ENCODE results near the gene OGFR. TPM values are rescaled to one million over a fixed set of nuclear protein-coding genes. Genes with fewer than 3 reads are reported as not detected.
A peak's percentile ranks its signal among the peaks of the same experiment; 100 is the strongest.

OGFR gene
- total and polyA plus RNA-seq, 2 donors, result 35.9 to 90.4 TPM

- Histone ChIP-seq H3K4me1 (ENCODE audit: control insufficient read depth in 2 of 2, insufficient read depth in 2 of 2, low read length in 2 of 2) (peaks cover 7 to 22% of the 10 kb centered on the region in 2 donors), H3K27me3 (ENCODE audit: control insufficient read depth in 2 of 2, insufficient read depth in 1 of 2, low read length in 1 of 2) (peaks cover 0 to 18% of the 10 kb centered on the region in 2 donors), H3K4me3 (ENCODE audit: low read length in 2 of 2) (peak overlapping the region; percentile 11 to 25), H3K9me3 (ENCODE audit: control insufficient read depth in 2 of 2, insufficient read depth in 1 of 2, low read length in 1 of 2) (no peaks in the 10 kb centered on the region), H3K36me3 (ENCODE audit: control insufficient read depth in 2 of 2, insufficient read depth in 2 of 2, low read length in 1 of 2) (no peaks in the 10 kb centered on the region), H3K27ac (ENCODE audit: low read depth in 1 of 2, low read length in 1 of 2) (no peak overlapping the region)
- DNase-seq (ENCODE audit: low read depth in 6 of 9, low spot score in 9 of 9), result peak in 4 of 9 donors; percentile 42 to 81 (median 70)
- WGBS, result 36% methylated on average over 33 of the region's 36 CpGs
These were observed 20.1 kb downstream of the OGFR start for GRCh38 chr20:62824476-62825332.

- Histone ChIP-seq H3K4me3 (ENCODE audit: low read length in 2 of 2) (no peak overlapping the region), H3K9me3 (ENCODE audit: control insufficient read depth in 2 of 2, insufficient read depth in 1 of 2, low read length in 1 of 2) (no peaks in the 10 kb centered on the region), H3K27ac (ENCODE audit: low read depth in 1 of 2, low read length in 1 of 2) (no peak overlapping the region), H3K27me3 (ENCODE audit: control insufficient read depth in 2 of 2, insufficient read depth in 1 of 2, low read length in 1 of 2) (peaks cover 0 to 10% of the 10 kb centered on the region in 2 donors), H3K4me1 (ENCODE audit: control insufficient read depth in 2 of 2, insufficient read depth in 2 of 2, low read length in 2 of 2) (peaks cover 7 to 20% of the 10 kb centered on the region in 2 donors), H3K36me3 (ENCODE audit: control insufficient read depth in 2 of 2, insufficient read depth in 2 of 2, low read length in 1 of 2) (no peaks in the 10 kb centered on the region)
- no peak for DNase-seq (ENCODE audit: low read depth in 6 of 9, low spot score in 9 of 9)
- WGBS, result 89% methylated on average over 22 of the region's 22 CpGs
These were observed 20.8 kb downstream of the OGFR start for GRCh38 chr20:62825333-62825985.

GRCh38 chr20:62825986-62826645, 21.5 kb downstream of the OGFR start:
- Histone ChIP-seq H3K36me3 (ENCODE audit: control insufficient read depth in 2 of 2, insufficient read depth in 2 of 2, low read length in 1 of 2) (no peaks in the 10 kb centered on the region), H3K9me3 (ENCODE audit: control insufficient read depth in 2 of 2, insufficient read depth in 1 of 2, low read length in 1 of 2) (no peaks in the 10 kb centered on the region), H3K4me3 (ENCODE audit: low read length in 2 of 2) (no peak overlapping the region), H3K4me1 (ENCODE audit: control insufficient read depth in 2 of 2, insufficient read depth in 2 of 2, low read length in 2 of 2) (peaks cover 7 to 20% of the 10 kb centered on the region in 2 donors), H3K27me3 (ENCODE audit: control insufficient read depth in 2 of 2, insufficient read depth in 1 of 2, low read length in 1 of 2) (peaks cover 0 to 5% of the 10 kb centered on the region in 2 donors), H3K27ac (ENCODE audit: low read depth in 1 of 2, low read length in 1 of 2) (no peak overlapping the region)
- no peak for DNase-seq (ENCODE audit: low read depth in 6 of 9, low spot score in 9 of 9)
- WGBS, result 91% methylated on average over 27 of the region's 27 CpGs

GRCh38 chr20:62826646-62827310, 22.1 kb downstream of the OGFR start:
- H3K27ac ChIP-seq (ENCODE audit: low read depth in 1 of 2, low read length in 1 of 2), result no peak overlapping the region
- DNase-seq (ENCODE audit: low read depth in 6 of 9, low spot score in 9 of 9), result no peak
- no peaks in the 10 kb centered on the region for H3K9me3 ChIP-seq (ENCODE audit: control insufficient read depth in 2 of 2, insufficient read depth in 1 of 2, low read length in 1 of 2)
- WGBS, result 96% methylated on average over 24 of the region's 24 CpGs
- H3K36me3 ChIP-seq (ENCODE audit: control insufficient read depth in 2 of 2, insufficient read depth in 2 of 2, low read length in 1 of 2), result no peaks in the 10 kb centered on the region
- H3K27me3 ChIP-seq (ENCODE audit: control insufficient read depth in 2 of 2, insufficient read depth in 1 of 2, low read length in 1 of 2), result no peaks in the 10 kb centered on the region
- H3K4me1 ChIP-seq (ENCODE audit: control insufficient read depth in 2 of 2, insufficient read depth in 2 of 2, low read length in 2 of 2), result peaks cover 7 to 21% of the 10 kb centered on the region in 2 donors
- H3K4me3 ChIP-seq (ENCODE audit: low read length in 2 of 2), result no peak overlapping the region

- WGBS, result 95% methylated on average over 29 of the region's 29 CpGs
- DNase-seq (ENCODE audit: low read depth in 6 of 9, low spot score in 9 of 9), result no peak
These were observed 22.8 kb downstream of the OGFR start for GRCh38 chr20:62827311-62828038.

GRCh38 chr20:62828051-62828450, 23.4 kb downstream of the OGFR start:
- no peak overlapping the region for H3K4me3 ChIP-seq (ENCODE audit: low read length in 2 of 2)
- no peaks in the 10 kb centered on the region for H3K9me3 ChIP-seq (ENCODE audit: control insufficient read depth in 2 of 2, insufficient read depth in 1 of 2, low read length in 1 of 2)
- H3K36me3 ChIP-seq (ENCODE audit: control insufficient read depth in 2 of 2, insufficient read depth in 2 of 2, low read length in 1 of 2), result no peaks in the 10 kb centered on the region
- WGBS, result 96% methylated on average over 9 of the region's 9 CpGs
- no peak overlapping the region for H3K27ac ChIP-seq (ENCODE audit: low read depth in 1 of 2, low read length in 1 of 2)
- peaks cover 7 to 30% of the 10 kb centered on the region in 2 donors for H3K4me1 ChIP-seq (ENCODE audit: control insufficient read depth in 2 of 2, insufficient read depth in 2 of 2, low read length in 2 of 2)
- H3K27me3 ChIP-seq (ENCODE audit: control insufficient read depth in 2 of 2, insufficient read depth in 1 of 2, low read length in 1 of 2), result no peaks in the 10 kb centered on the region
- DNase-seq (ENCODE audit: low read depth in 6 of 9, low spot score in 9 of 9), result no peak

More at GRCh38 chr20:62827311-62828038, 22.8 kb downstream of the OGFR start:
- Histone ChIP-seq H3K4me1 (ENCODE audit: control insufficient read depth in 2 of 2, insufficient read depth in 2 of 2, low read length in 2 of 2) (peaks cover 7 to 27% of the 10 kb centered on the region in 2 donors), H3K27ac (ENCODE audit: low read depth in 1 of 2, low read length in 1 of 2) (no peak overlapping the region), H3K27me3 (ENCODE audit: control insufficient read depth in 2 of 2, insufficient read depth in 1 of 2, low read length in 1 of 2) (no peaks in the 10 kb centered on the region), H3K9me3 (ENCODE audit: control insufficient read depth in 2 of 2, insufficient read depth in 1 of 2, low read length in 1 of 2) (no peaks in the 10 kb centered on the region), H3K36me3 (ENCODE audit: control insufficient read depth in 2 of 2, insufficient read depth in 2 of 2, low read length in 1 of 2) (no peaks in the 10 kb centered on the region), H3K4me3 (ENCODE audit: low read length in 2 of 2) (no peak overlapping the region)

GRCh38 chr20:62828511-62829230, 24.0 kb downstream of the OGFR start:
- 94% methylated on average over 29 of the region's 29 CpGs for WGBS
- no peak for DNase-seq (ENCODE audit: low read depth in 6 of 9, low spot score in 9 of 9)
- Histone ChIP-seq H3K9me3 (ENCODE audit: control insufficient read depth in 2 of 2, insufficient read depth in 1 of 2, low read length in 1 of 2) (no peaks in the 10 kb centered on the region), H3K36me3 (ENCODE audit: control insufficient read depth in 2 of 2, insufficient read depth in 2 of 2, low read length in 1 of 2) (no peaks in the 10 kb centered on the region), H3K27ac (ENCODE audit: low read depth in 1 of 2, low read length in 1 of 2) (no peak overlapping the region), H3K4me3 (ENCODE audit: low read length in 2 of 2) (no peak overlapping the region), H3K4me1 (ENCODE audit: control insufficient read depth in 2 of 2, insufficient read depth in 2 of 2, low read length in 2 of 2) (peaks cover 7 to 31% of the 10 kb centered on the region in 2 donors), H3K27me3 (ENCODE audit: control insufficient read depth in 2 of 2, insufficient read depth in 1 of 2, low read length in 1 of 2) (no peaks in the 10 kb centered on the region)

Measured in thymus (tissue), 11 donors.